Common myeloid progenitor, CD34-positive (primary cell): ENCODE results near the gene IMMP1L.

Experiments
- CTCF ChIA-PET: fragments of 350-600 bp; sonication (Branson Sonifier 250); formaldehyde crosslinking; loops from one replicate; lab custom pipeline; 2021; ENCODE audit warnings: antibody characterized with exemption; lab: Charles Lee
- POLR2A ChIA-PET: fragments of 350-600 bp; sonication (Branson Sonifier 250); formaldehyde crosslinking; loops from one replicate; lab custom pipeline; 2021; ENCODE audit warnings: antibody characterized with exemption; lab: Charles Lee
- DNase-seq, 3 donors: peaks; one replicate each; pipeline versions ENCODE4 v3.0.0 to v3.0.0-alpha.2; 2013
- H3K27ac ChIP-seq, 2 experiments: 1 replicate in 1 of 2; 2 replicates in 1 of 2; pipeline ENCODE4 v1.7.0; 2013; ENCODE audit warnings: inconsistent platforms in 2 of 2, low read length in 2 of 2, mild to moderate bottlenecking in 2 of 2, low read depth in 1 of 2, moderate library complexity in 1 of 2; ENCODE audit not compliant: severe bottlenecking in 2 of 2, insufficient read depth in 1 of 2, poor library complexity in 1 of 2
- H3K27me3 ChIP-seq, 5 experiments: replicated peaks in 2 of 5; 1 replicate in 3 of 5; 2 replicates in 2 of 5; pipeline versions ENCODE4 v1.6.1 to v1.7.0; 2013; ENCODE audit warnings: low read length in 4 of 5, mild to moderate bottlenecking in 2 of 5, moderate library complexity in 2 of 5, inconsistent platforms in 1 of 5; ENCODE audit not compliant: insufficient read depth in 5 of 5, control insufficient read depth in 4 of 5
- H3K36me3 ChIP-seq, 4 experiments: 1 replicate in 2 of 4; 2 replicates in 2 of 4; pipeline versions ENCODE4 v1.6.1 to v1.7.0; 2013; ENCODE audit warnings: low read length in 3 of 4, control low read depth in 1 of 4, mild to moderate bottlenecking in 1 of 4; ENCODE audit not compliant: control insufficient read depth in 4 of 4, insufficient read depth in 4 of 4
- H3K4me1 ChIP-seq, 4 experiments: 1 replicate in 3 of 4; 2 replicates in 1 of 4; pipeline versions ENCODE4 v1.6.1 to v1.7.1; 2013; ENCODE audit warnings: low read length in 3 of 4, mild to moderate bottlenecking in 3 of 4, control low read depth in 1 of 4, inconsistent platforms in 1 of 4, moderate library complexity in 1 of 4; ENCODE audit not compliant: control insufficient read depth in 4 of 4, insufficient read depth in 4 of 4; ENCODE audit errors: control extremely low read depth in 1 of 4
- H3K4me3 ChIP-seq, 7 experiments: 1 replicate in 4 of 7; 2 replicates in 3 of 7; pipeline versions ENCODE4 v1.5.1 to v1.7.0; 2013; ENCODE audit warnings: mild to moderate bottlenecking in 7 of 7, low read length in 6 of 7, moderate library complexity in 6 of 7, inconsistent platforms in 2 of 7, low read depth in 2 of 7, control low read depth in 1 of 7; ENCODE audit not compliant: insufficient read depth in 4 of 7, control insufficient read depth in 1 of 7; ENCODE audit errors: extremely low read depth in 1 of 7
- H3K9me3 ChIP-seq, 5 experiments: 1 replicate in 4 of 5; 2 replicates in 1 of 5; pipeline versions ENCODE4 v1.6.1 to v1.7.1; 2013; ENCODE audit warnings: low read length in 4 of 5, mild to moderate bottlenecking in 2 of 5, inconsistent platforms in 1 of 5, low read depth in 1 of 5, moderate library complexity in 1 of 5; ENCODE audit not compliant: control insufficient read depth in 4 of 5, insufficient read depth in 2 of 5; ENCODE audit errors: control extremely low read depth in 1 of 5
- WGBS: methylation state at CpG from one replicate; pipeline ENCODE4 v1.1.5; 2013; ENCODE audit not compliant: insufficient coverage; 5-methylcytosine and 5-hydroxymethylcytosine counted together

Gene IMMP1L

DNA sequence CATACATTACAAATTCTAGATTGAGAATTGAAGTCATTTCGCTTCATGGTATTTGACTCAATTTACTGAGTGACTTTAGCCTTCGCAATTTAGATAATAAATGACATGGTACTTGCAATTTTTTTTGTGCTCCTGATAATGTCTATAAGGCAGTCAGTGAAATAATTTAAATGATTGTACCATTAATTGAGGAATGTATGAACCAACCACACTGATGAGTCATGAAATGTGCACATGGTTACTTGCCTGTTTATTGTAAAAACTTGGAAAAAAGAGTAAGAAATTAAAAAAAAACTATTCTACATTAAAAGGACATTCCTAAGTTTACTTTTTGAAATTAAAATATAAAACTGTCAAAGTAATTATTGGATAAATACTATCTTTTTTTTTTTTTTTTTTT, 96.5 kb downstream of the IMMP1L start:
- Histone ChIP-seq H3K27ac (no peak overlapping the region), H3K27me3 (no peaks in the 10 kb centered on the region), H3K9me3 (no peaks in the 10 kb centered on the region), H3K36me3 (peaks cover 0 to 4% (median 2%) of the 10 kb centered on the region in 4 experiments), H3K4me3 (no peak overlapping the region), H3K4me1 (no peaks in the 10 kb centered on the region)
- WGBS, result no CpG with 5 or more reads among the region's 2 CpGs
- ChIA-PET POLR2A (no interaction called here), CTCF (no interaction called here)
- DNase-seq, result peak in 1 of 3 donors; percentile 3

DNA sequence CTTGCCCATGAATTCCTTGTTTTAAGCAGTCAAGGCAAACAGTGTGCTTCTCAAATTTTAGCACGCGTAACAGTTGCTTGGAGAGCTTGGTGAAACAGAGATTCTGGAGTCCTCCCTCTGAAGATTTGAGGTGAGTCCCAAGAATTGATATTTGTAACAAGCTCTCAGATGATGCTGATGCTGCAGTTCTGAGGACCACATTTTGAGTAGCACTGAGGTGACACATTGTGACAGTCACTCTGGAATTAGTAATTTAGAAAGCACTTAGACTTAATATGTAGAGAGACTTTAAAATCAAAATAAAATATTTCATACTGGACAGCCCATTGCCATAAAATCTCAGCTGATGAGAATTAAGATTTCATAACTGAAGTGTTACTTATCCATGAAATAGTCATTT, 101.2 kb downstream of the IMMP1L start:
- Histone ChIP-seq H3K4me1 (no peaks in the 10 kb centered on the region), H3K36me3 (peaks cover 0 to 2% (median 0%) of the 10 kb centered on the region in 4 experiments), H3K27me3 (no peaks in the 10 kb centered on the region), H3K4me3 (no peak overlapping the region), H3K27ac (no peak overlapping the region), H3K9me3 (no peaks in the 10 kb centered on the region)
- DNase-seq, result no peak
- CTCF ChIA-PET, result no interaction called here
- POLR2A ChIA-PET, result no interaction called here
- WGBS, result 100% methylated on average over 2 of the region's 2 CpGs

DNA sequence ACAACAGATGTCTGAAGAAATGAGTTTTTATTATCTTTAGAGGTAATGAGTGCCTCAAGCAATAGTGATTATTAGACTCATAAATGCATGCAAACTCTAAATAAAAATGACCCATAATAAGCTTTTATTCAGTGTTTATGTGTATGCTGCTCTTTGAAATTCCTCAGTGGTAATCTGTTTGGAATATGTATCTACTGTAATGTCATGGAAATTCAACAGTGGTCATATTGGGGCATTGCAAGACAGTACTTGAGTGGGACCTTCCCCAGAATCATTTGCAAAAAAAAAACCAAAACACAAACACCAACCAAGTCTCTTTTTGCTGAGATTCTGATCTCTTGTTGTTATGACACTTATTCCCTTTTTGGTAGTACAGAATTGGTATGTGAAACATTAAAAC, 104.8 kb downstream of the IMMP1L start:
- no peak for DNase-seq
- H3K4me3 ChIP-seq, result no peak overlapping the region
- POLR2A ChIA-PET, result no interaction called here
- H3K36me3 ChIP-seq, result peaks cover 0 to 3% (median 0%) of the 10 kb centered on the region in 4 experiments
- CTCF ChIA-PET, result no interaction called here
- H3K4me1 ChIP-seq, result no peaks in the 10 kb centered on the region
- no peaks in the 10 kb centered on the region for H3K27me3 ChIP-seq
- H3K9me3 ChIP-seq, result no peaks in the 10 kb centered on the region
- no peak overlapping the region for H3K27ac ChIP-seq

DNA sequence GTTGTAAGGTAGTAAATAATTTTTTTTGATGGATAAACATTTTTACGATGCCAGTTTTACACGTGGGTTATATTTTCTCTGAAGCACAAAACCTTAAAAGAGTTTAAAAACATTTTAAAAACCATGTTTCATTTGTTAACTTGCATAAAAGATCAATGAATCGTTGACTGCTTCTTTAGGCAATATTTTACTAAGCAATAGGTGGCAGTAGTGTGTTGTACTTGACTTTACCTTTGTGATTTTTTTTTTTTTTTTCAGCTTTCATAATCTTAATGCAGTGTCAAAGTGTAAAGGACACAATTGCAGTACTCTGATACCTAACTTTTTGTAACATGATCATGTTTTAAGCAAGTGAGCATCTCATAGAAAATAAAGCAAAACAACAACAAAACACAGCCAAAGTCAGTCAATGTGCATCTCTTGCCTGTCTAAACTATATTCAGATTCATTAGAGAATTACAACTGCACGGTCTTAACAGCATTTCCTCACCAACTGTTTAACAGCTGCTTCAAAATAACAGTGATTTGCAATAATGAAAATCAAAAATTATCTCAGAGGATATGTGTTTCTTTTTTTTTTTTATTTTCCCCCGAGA, 112.1 kb downstream of the IMMP1L start:
- 83% methylated on average over 1 of the region's 5 CpGs for WGBS
- peak; percentile 12 to 43 (median 26) for DNase-seq
- Histone ChIP-seq H3K36me3 (peaks cover 0 to 9% (median 1%) of the 10 kb centered on the region in 4 experiments), H3K27me3 (no peaks in the 10 kb centered on the region), H3K4me3 (no peak overlapping the region), H3K4me1 (no peaks in the 10 kb centered on the region), H3K27ac (no peak overlapping the region), H3K9me3 (peaks cover 0 to 10% (median 4%) of the 10 kb centered on the region in 5 experiments)
- POLR2A ChIA-PET, result no interaction called here
- CTCF ChIA-PET, result interaction anchor here (0.7 to 1.9 kb wide), 4 partner anchors 38 to 561 kb away, joined by 3 to 7 read pairs (median 5); no protein-coding TSS in a partner anchor

DNA sequence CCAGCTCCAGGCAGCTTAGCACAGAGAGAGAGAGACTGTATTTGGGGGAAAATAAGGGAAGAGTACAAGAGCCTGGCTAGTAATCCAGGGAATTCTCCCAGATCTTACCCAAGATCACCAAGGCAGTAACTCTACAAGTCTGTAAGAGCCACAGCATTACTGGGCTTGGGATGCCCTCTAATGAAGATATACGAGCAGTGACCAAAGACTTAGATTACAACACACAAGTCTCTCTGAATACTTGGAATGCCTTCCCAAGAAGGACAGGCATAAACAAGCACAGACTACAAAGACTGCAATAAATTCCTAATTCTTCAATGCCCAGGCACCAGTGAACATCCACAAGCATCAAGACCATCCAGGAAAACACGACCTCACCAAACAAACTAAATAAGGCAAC, 122.0 kb downstream of the IMMP1L start:
- H3K4me1 ChIP-seq, result no peaks in the 10 kb centered on the region
- H3K9me3 ChIP-seq, result peaks cover 0 to 2% (median 0%) of the 10 kb centered on the region in 5 experiments
- no peaks in the 10 kb centered on the region for H3K27me3 ChIP-seq
- no peak overlapping the region for H3K27ac ChIP-seq
- no peak for DNase-seq
- H3K36me3 ChIP-seq, result peaks cover 0 to 3% (median 0%) of the 10 kb centered on the region in 4 experiments
- WGBS, result 100% methylated on average over 1 of the region's 2 CpGs
- ChIA-PET CTCF (no interaction called here), POLR2A (no interaction called here)
- no peak overlapping the region for H3K4me3 ChIP-seq

DNA sequence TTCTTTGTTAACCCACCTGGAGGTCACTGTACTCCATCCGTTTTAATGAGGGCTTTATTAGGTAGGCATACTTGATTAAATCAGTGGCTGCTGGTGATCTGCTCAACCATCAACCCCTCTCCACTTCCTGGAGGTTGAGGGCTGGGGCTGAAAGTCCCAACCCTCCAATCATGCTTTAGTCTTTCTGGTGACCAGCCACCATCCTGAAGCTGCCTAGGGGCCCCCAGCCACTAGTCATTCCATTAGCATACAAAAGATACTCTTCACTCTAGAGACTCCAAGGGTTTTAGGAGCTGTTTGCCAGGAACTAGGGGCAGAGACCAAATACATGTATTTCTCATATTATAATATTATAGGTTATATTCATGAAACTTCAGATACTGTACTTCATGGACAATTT, 126.3 kb downstream of the IMMP1L start:
- no CpG with 5 or more reads among the region's 1 CpG for WGBS
- POLR2A ChIA-PET, result no interaction called here
- CTCF ChIA-PET, result no interaction called here

More for the DNA sequence above, 126.3 kb downstream of the IMMP1L start:
- peaks cover 0 to 2% (median 0%) of the 10 kb centered on the region in 5 experiments for H3K9me3 ChIP-seq
- H3K4me3 ChIP-seq, result no peak overlapping the region
- DNase-seq, result no peak
- H3K27me3 ChIP-seq, result no peaks in the 10 kb centered on the region
- H3K27ac ChIP-seq, result no peak overlapping the region
- H3K36me3 ChIP-seq, result peaks cover 0 to 4% (median 2%) of the 10 kb centered on the region in 4 experiments
- no peaks in the 10 kb centered on the region for H3K4me1 ChIP-seq
